ENCODE data around the gene SLAMF9.

Gene SLAMF9

DNA sequence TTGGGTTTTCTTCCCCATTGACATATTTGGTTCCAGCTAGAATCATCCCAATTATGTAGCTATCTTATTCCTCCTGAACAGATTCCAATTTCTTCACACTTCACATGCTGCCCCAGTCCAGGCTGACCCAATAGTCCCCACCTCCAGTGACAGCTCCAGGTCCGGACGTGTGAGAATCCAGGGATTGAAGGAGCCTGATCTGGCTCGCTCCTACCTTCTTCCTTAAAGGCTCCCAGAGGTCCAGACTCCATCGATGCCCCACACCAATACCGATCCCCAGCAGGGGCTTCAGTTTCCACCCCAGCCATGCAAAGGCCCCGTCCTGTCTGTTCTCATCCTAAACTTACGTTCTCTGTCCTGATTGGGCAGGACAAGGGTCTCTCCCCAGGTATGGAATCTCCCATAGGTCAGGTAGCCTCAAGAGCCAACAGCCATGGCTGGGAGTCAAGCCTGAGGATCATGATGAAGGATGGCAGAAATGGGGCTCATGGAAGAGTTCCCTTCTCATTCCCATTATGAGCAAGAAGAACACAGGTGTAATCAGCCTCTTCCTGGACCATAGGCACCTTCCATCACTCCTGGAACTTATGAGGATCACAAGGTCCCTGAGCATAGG lies 20.4 kb upstream of the SLAMF9 start:
- ATAC-seq (no peak), DNase-seq (no peak)

DNA sequence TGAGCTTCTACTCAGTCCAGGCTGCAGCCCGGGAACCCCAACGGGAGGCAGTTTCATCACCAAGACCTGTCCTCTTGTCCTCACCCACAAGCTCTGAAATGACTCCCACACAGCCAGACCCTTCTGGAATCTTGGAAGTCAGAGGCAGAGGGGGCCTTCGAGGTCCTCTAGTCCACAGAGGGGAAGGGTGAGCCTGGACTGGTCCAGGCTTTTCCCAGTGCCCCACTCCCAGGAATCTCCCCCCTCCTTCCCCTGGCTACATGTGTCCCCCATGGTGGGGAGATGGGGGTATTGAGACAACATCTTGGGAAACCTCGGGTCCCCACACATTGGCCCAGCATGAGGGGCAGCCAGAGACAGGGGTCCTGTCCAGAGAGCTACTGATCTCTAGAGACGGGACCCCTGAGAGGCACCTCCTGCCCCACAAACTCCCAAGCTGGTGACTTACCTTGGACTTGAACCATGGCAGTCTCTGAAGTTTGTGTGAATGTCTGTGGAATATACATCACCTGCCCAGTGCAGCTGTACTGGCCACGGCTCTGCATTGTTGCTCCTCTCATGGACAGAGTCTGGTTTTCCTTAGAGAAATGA lies 19.4 kb upstream of the SLAMF9 start:
- ATAC-seq (no peak), DNase-seq (no peak)

DNA sequence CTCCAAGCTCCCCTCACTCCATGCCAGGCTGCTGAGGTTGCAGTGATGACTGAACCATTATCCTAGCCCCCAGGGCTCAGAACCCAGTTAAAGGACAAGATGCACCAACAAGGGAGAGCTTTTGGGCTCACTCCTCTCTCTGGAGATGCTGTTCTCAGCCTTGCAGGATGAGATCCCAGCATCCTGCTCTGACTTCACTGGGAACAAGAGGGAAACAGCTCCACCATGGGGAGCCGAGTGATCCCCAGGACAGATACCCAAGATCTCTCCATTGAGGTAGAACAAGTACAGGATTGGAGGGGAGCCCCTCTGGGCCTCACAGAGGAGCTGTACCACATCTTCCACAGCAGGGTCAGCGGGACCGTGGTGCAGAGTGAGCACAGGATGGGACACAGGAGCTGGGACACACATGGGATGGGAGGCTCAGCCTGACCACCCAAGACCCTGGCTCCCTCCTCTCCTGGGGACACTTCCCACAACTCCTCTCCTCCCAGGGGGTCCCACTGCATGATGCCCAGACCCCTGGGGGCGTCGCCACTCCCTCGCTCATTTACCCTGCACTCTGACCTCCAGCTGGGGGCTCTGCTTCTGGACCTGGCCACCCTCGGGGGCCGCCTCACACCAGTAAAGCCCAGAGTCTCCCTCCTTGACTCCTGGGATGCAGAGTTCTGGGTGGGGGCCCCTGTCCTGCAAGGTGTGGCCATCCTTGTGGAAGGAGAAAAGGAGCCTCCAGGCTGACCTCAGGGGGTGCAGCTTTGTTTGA lies 18.6 kb upstream of the SLAMF9 start:
- ATAC-seq, result no peak

DNA sequence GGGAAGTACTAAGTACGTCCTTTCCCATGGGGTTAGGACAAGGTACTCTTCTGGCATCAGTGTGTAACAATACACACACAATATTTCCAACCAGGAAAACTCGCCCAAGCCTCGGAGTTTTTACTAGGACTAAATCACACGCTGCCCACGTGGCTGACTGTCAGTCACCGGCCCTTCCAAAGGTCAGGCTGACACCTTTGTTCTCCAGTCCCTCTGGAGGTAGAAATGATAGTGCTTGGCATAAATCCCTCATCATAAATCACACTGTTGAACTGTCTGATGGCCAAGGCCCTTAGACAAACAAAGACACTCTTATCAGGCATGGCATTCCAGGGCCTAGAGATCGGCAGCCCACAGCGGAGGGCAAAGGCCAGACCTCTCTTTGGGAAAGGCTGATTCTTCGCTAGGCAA lies 16.9 kb upstream of the SLAMF9 start:
- DNase-seq (no peak), ATAC-seq (no peak)

More for the DNA sequence above, 18.6 kb upstream of the SLAMF9 start:
- DNase-seq, result no peak

DNA sequence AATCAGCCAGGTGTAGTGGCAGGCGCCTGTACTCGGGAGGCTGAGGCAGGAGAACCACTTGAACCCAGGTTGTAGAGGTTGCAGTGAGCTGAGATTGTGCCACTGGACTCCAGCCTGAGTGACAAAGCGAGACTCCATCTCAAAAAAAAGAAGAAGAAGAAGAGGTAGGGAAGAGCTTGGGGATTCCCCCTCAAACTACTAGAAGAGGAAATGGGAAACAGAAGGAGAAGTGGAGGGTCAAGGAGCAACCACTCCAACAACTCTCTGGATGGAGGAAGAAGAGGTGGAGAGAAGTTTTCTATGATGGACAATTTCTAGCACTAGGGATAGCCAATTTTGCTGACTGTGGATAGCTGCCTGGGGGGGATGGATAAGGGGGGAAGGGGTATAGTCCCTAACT lies 14.9 kb upstream of the SLAMF9 start:
- ATAC-seq (no peak), DNase-seq (no peak)

DNA sequence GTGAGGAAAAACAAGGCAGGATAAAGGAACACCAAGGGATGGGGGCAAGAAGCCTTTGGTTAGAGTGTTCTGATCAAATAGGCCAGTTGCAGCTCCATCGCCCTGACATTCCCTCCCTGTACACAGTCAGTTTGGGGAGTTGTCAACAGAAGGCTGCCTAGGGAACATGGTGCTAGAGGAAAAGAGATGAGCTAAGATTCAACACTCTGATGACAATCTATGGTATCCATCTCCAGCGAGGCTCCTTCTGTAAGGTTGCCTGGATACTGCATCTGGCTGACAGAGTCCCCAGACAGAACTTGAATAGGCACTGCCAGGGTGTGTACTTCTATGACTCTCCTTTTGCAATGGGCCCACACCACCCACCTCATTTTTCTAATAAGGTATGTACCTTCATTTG lies 11.2 kb upstream of the SLAMF9 start:
- no peak for ATAC-seq
- DNase-seq, result no peak

DNA sequence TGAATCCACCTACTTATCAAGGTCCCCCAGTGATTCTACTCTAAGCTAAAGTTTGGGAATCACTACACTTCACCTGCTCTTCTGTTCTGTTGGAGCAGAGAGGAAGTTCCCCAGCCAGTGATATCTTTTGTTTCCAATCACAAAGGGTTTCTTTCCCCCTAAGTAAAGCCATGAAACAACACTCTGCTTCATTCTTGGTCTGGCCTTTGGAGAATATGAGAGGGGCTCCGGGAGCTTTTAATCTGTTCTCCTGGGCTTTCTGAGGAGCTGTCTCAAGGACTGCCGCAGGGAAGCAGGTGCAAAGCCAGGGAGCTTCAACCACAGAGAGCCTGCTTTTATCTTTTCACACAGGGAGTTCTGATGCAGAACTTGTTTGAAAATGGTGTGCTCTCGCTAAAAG lies 10.1 kb upstream of the SLAMF9 start:
- DNase-seq, result no peak
- no peak for ATAC-seq

DNA sequence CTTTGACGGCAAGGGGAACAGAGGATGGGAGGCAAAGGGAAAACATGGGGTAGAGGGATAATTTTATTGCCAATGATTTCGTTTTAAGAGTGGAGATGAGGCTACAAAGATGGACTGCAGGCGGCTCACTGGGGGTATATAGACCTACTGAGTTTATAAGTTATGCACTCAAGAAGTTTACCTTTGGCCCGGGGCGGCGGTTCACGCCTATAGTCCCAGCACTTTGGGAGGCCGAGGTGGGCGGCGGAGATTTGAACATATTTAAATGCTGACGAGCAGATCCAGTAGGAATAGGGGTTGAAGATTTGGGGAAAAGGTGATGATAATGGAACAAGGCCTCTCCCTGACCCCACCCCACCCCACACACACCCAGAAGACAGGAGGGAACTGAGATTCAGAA lies 8.1 kb upstream of the SLAMF9 start:
- DNase-seq (no peak), ATAC-seq (no peak)

DNA sequence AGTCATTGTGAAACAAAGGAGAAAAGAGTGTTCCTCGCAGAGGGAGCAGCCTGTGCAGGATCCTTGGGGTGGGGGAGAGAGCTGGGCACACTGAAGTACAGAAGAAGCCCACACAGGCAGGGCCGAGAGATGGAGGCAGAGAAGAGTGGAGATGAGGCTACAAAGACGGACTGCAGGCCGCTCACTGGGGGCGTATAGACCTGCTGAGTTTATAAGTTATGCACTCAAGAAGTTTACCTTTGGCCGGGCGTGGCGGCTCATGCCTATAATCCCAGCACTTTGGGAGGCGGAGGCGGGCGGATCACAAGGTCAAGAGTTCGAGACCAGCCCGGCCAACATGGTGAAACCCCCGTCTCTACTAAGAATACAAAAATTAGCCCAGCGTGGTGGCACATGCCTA lies 7.6 kb upstream of the SLAMF9 start:
- DNase-seq (no peak), ATAC-seq (no peak)

DNA sequence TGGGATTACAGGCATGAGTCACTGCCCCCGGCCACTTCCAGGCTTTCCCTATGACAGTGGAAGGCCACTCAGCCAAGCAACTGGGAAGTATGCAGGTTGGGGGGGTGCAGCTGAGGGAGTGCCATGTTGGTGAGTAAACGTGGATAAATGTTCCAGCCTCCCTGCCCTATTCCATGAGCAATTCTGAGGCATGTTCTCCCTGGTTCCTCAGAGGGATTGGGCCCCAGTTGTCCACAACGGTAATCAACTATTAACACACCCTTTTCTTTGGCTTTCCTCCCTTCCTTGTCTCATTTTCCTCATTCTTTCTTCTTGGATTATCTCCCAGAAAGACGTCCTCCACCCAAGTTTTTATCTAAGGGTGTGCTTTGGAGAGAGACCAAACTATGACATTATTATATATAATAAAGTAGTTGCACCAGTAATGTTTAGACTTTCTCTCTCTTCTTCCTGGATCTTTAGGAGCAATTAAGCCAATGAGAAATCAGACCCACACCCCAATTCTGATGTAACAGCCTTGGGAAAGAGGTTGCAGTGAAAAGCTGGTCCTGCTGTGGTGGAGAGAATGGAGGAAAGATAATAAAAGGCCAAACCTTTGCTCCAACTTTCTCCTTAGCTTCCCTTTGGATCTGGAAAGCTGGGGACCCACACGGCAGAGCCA lies 6.8 kb upstream of the SLAMF9 start:
- DNase-seq (no peak), ATAC-seq (no peak)

DNA sequence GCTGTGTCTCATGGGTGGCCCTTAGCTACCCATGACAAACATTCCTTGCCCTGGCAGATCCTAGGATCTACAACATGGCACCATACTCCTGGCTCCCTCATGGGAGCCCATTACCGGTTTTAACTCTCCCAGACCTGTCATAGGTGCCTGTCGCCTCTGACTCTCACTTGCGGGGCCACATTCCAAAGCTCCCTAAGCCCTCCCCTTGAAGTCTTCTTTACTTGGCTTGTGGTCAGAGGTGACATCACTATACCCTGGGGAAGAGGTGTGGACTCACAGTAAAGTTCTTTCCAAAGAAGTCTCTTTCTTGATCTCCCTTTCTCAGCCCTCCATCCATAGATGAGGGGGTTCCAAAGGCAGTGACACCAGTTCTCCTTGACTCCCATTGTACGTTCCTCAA lies 5.4 kb upstream of the SLAMF9 start:
- no peak for ATAC-seq

DNA sequence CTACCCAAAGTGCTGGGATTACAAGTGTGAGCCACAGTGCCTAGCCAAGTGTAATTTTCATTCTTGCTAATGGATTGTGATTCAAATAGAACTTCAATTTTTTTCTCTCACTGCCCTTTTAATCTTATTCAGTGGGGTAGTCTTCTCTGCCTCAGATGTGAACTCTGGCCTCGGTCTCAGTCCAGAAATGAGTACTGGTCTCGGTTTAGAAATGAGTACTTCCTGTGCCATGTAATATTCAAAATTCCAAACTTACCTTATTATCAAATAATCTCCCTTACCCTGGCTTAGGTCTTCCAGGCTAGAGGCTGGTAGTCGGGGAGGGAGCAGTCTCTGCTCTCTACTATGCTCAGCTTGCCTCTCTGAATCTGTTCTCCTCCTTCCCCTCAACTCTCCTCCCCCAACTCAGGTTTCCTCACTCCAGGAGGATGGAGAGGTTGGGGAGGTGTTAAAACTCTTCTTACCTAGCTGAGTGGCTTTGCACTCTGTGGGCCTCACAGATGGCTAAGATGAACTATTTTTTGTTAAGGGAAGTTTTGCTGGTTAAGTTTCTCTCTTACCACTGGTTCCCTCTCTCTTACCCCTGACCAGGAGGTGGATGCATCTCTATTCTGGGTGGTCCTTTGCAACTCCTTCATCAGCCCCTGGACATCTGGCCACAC lies 4.8 kb upstream of the SLAMF9 start:
- DNase-seq (no peak), ATAC-seq (no peak)

More for the DNA sequence above, 5.4 kb upstream of the SLAMF9 start:
- DNase-seq, result no peak

DNA sequence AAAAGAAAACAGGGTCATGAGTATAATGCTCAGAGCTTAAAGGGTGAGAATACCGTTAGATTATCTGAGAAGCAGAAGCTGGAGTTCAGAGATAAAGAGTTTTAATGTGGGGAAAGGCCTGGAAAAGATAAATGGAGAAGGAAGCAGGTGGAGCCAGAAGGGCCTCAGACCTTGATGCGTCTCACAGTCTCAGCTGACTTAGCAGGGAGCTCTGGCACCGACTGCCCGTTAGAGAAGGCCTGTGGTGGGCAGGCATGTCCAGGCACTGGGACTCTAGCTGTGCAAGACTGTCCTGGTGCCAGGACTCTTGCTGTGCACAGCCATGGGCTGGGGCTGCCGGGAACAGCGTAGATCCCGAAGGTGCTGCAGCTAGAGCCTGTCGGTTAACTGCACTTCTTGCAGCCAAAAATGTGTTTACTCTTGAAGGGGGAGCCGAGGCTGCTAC lies 3.8 kb upstream of the SLAMF9 start:
- DNase-seq (no peak), ATAC-seq (no peak)

DNA sequence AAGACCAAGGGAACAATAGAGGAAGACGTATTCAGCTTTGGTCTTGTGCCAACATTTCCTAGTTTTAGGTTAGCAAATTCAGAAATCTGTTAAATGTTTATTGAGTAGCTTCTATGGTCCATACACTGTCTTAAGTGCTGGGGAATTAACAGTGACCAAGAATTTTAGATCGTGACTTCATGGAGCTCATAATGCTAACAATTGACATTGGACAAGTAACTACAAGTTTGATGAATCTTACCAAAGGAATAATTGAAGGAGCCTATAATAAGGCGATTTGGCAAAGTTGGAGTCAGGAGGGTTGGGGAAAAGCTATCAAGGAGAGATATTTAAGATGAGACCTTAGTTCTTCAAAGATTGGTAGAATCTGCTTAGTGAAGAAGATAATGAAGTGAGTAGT lies 1.4 kb upstream of the SLAMF9 start:
- DNase-seq (no peak), ATAC-seq (no peak)

DNA sequence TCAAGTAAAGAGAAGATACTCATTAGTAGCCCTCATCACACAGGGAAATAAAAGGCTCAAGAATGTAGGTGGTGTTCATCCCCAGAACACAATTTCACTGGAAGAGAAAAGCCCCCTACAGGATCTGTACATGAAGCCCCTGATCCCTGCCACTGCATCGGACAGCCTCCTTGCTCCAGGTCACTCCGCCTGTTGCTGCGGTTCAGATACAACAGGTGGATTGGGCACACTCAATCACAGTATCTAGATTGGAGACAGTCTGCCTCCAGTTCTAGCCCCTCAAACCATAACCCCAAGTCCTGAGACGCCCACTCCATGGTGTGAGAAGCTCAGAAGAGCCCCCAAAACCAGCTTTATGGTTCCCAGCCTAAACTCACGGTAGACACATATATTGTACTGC lies 1.1 kb downstream of the SLAMF9 start:
- ATAC-seq (no peak), DNase-seq (no peak)

DNA sequence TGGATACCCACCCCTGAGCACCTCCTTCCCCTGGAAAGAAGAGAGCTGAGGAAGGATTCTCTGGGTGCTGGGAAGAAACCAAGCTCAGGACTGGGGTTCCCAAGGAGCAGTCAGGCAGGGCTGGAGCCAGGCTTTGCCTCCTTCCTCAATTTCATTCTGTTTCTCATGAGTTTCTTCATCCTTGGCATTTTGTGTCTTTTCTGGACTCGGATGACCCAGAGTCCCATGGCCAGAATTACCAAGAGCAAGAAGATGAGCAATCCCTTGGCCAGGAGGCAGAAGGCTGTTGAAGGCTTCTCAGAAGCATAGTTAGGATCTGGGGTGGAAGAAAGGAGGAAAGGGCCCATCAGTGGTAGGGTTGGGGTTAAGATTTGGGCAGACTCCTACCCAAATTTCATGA lies 2.5 kb downstream of the SLAMF9 start:
- ATAC-seq (no peak), DNase-seq (no peak)

DNA sequence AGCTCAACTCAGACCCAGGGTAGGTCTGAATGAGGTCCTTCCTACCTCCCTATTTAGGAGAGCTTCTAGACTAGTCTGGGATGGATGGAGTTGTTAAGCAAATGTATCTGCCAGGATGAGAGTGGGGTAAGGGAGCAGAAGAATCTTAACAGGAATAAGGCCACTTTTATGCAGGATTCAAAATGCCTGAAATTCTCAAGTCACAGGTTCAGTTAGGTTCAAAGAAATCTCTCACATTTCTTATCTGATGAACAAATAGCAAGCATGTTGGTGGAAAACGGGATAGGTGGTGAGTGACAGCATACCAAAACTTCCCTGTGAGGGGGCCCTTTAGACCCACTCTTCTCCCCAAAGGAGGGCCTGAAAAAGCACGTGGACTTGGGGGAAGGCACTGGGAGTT lies 3.0 kb downstream of the SLAMF9 start:
- ATAC-seq, result no peak
- no peak for DNase-seq

DNA sequence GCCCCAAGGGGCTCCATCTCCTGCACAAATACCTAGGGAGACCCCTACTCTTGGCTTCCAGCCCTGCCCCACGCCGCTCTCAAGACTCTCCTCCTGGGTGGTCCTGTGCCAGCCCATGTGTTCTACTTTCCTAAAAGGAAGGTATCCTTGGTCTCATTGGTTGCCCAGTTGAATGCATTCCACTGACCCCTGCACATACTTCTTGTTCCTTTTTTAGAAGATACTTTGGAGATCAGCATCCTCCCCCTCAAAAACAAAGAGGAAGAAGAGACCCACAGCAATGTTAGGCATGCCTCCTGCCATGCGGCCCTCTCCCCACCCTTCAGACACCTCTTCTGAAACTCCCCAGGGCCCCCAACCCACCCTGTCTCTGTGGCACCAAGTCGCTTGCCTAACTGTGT lies 4.1 kb downstream of the SLAMF9 start:
- no peak for DNase-seq

DNA sequence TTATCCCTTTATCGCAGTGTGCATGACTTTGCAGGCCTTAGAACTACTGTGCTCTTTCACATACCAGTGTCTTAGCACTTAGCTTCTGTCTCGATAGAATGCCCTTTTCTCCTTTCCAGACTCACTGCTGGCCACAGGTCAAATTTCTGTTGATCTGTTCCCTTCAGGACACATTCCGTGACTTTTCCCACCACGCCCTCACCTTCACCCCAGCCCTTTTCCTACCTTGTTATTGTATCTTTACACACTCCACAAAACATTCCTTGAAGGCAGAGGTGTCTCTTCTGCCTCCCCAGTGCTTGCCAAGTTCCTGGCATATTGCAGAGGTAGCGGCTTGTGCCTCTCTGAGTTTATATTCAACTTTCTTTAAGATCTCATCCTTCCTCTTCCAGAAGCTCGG lies 4.9 kb downstream of the SLAMF9 start:
- no peak for DNase-seq
- ATAC-seq, result no peak

More for the DNA sequence above, 4.1 kb downstream of the SLAMF9 start:
- no peak for ATAC-seq

DNA sequence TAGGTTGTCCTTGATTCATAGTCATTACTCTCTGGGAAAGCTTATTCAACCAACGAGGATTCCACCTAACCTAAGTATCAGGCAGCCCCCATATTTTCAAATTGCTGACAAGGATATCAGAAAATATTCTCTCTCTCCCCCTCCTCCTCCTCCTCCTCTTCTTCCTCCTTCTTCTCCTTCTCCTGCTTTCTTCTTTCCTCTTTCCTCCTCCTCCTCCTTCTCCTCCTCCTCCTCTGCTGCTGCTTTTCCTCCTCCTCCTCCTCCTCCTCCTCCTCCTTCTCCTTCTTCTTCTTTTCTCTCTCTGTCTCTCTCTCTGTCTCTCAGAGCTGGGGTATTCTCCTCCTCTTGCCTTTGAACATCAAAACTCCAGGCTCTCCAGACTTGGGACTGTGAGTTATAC lies 6.1 kb downstream of the SLAMF9 start:
- ATAC-seq, result no peak

DNA sequence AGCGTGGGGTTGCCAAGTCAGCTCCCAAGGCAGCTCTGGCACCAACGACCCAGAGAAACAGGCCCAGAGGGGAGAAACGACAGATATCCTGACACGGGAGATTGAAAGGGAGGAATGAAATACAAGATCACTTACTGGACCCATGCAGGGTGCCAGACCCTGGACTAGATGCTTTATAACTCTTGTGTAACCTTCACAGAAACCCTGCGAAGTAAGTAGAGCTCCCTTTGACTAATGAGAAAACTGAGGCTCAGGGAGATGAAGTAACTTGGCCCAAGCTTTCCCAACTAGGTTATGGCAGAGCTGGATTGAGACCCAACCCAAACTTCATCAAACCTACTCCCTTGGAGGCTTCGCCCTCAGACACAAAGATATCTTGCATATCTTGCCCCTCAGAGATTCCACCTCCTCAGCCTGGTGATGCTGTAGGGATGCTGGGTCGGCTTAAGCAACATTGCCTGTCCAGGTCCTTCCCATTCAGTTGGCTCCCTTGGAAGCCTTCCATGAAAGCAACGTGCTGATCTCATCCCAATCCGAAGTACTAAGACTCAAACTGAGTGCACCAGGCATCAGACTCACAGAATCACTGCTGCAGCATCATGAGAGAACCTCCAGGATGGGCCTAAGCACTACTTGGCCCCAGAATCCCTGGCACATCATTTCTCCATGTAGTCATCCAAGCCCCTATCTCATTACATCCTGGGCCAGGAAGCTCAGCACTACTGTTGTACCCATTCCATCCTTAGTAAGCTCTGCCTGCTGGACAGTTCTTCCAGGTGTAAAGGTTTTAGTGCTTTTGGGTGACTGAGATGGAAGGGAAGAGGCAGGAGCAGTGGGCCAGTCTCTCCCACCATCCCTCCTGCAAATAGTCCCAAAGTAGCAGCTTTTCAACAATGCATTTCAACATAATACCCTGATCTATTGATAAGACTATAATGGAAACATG lies 7.5 kb downstream of the SLAMF9 start:
- ATAC-seq (no peak), DNase-seq (no peak)

More for the DNA sequence above, 6.1 kb downstream of the SLAMF9 start:
- no peak for DNase-seq

Measured in stimulated activated naive CD8-positive, alpha-beta T cell treated with anti-CD3 and anti-CD28 coated beads, Interleukin-15, Interleukin-2, amounts not matched to agents 100 U/mL and 50 U/mL, for 24 hours (primary cell).